ENCODE measurements around the gene ADGRD2. TPM values are rescaled to one million over a fixed set of nuclear protein-coding genes. Genes with fewer than 3 reads are reported as not detected.

Gene ADGRD2
- total and polyA plus RNA-seq, 4 donors, result not detected

- H3K4me3 ChIP-seq (ENCODE audit: low read depth in 1 of 3, low read length in 3 of 3), result peak overlapping the region in 1 of 3 donors; percentile 39
- peaks cover 0 to 16% (median 8%) of the 10 kb centered on the region in 4 donors for H3K27me3 ChIP-seq (ENCODE audit: control insufficient read depth in 4 of 4, insufficient read depth in 4 of 4, low read length in 3 of 4)
- DNase-seq (ENCODE audit: low spot score), result no peak
- no peak overlapping the region for H3K27ac ChIP-seq (ENCODE audit: low read depth in 1 of 2, low read length in 2 of 2)
- H3K9me3 ChIP-seq (ENCODE audit: control insufficient read depth in 4 of 4, low read length in 3 of 4), result no peaks in the 10 kb centered on the region
- H3K4me1 ChIP-seq (ENCODE audit: control insufficient read depth in 4 of 4, insufficient read depth in 4 of 4, low read length in 3 of 4), result peaks cover 3 to 12% (median 9%) of the 10 kb centered on the region in 4 donors
- TF ChIP-seq REST (IDR thresholded peaks at IDR 0.05), result no peak
- TF ChIP-seq SP1 (IDR thresholded peaks at IDR 0.05), result no peak
- TF ChIP-seq RXRA (IDR thresholded peaks at IDR 0.05), result no peak
- no peaks in the 10 kb centered on the region for H3K36me3 ChIP-seq (ENCODE audit: control insufficient read depth in 4 of 4, insufficient read depth in 3 of 4, low read depth in 1 of 4, low read length in 3 of 4)
- no peak overlapping the region for H3K9ac ChIP-seq (ENCODE audit: low read depth in 1 of 2, low read length in 2 of 2)
- WGBS, result 2% methylated on average over 80 of the region's 81 CpGs
Observed at GRCh38 chr9:124504530-124505005, 54.3 kb downstream of the ADGRD2 start.

- Histone ChIP-seq H3K9me3 (ENCODE audit: control insufficient read depth in 4 of 4, low read length in 3 of 4) (no peaks in the 10 kb centered on the region), H3K27ac (ENCODE audit: low read depth in 1 of 2, low read length in 2 of 2) (no peak overlapping the region), H3K27me3 (ENCODE audit: control insufficient read depth in 4 of 4, insufficient read depth in 4 of 4, low read length in 3 of 4) (peaks cover 0 to 16% (median 8%) of the 10 kb centered on the region in 4 donors), H3K4me3 (ENCODE audit: low read depth in 1 of 3, low read length in 3 of 3) (peak overlapping the region in 1 of 3 donors; percentile 39), H3K9ac (ENCODE audit: low read depth in 1 of 2, low read length in 2 of 2) (no peak overlapping the region), H3K36me3 (ENCODE audit: control insufficient read depth in 4 of 4, insufficient read depth in 3 of 4, low read depth in 1 of 4, low read length in 3 of 4) (no peaks in the 10 kb centered on the region), H3K4me1 (ENCODE audit: control insufficient read depth in 4 of 4, insufficient read depth in 4 of 4, low read length in 3 of 4) (peaks cover 3 to 12% (median 9%) of the 10 kb centered on the region in 4 donors)
- TF ChIP-seq GABPA (IDR thresholded peaks at IDR 0.05 in 1 of 2, conservative IDR thresholded peaks at IDR 0.05 in 1 of 2) (no peak), ZBTB33 (IDR thresholded peaks at IDR 0.05) (no peak), EGR1 (IDR thresholded peaks at IDR 0.05; ENCODE audit: low read depth in 2 of 2) (no peak), TAF1 (conservative IDR thresholded peaks at IDR 0.05) (no peak), HNF4A (conservative IDR thresholded peaks at IDR 0.05) (no peak), YY1 (IDR thresholded peaks at IDR 0.05) (no peak), HNF4G (IDR thresholded peaks at IDR 0.05) (no peak), RXRA (IDR thresholded peaks at IDR 0.05) (no peak), RAD21 (IDR thresholded peaks at IDR 0.05) (no peak), JUND (IDR thresholded peaks at IDR 0.05) (no peak), NR2F2 (IDR thresholded peaks at IDR 0.05) (no peak), MAX (IDR thresholded peaks at IDR 0.05) (no peak)
- 29% methylated on average over 69 of the region's 69 CpGs for WGBS
- no peak for DNase-seq (ENCODE audit: low spot score)
Observed at GRCh38 chr9:124505006-124505900, 55.0 kb downstream of the ADGRD2 start.
